OCI-LY1 (cell line): ENCODE measurements around the gene TMEM18.

Experiments
- CTCF ChIP-seq: fragments of 200-600 bp; sonication (generic), shearing (Covaris generic); IDR thresholded peaks from 2 replicates; pipeline ENCODE4 v1.5.1; 2017; ENCODE audit warnings: mild to moderate bottlenecking, antibody characterized with exemption, low read length, moderate library complexity, mixed read lengths
- EZH2 ChIP-seq: fragments of 200-600 bp; sonication (generic), shearing (Covaris generic); IDR thresholded peaks from 2 replicates; pipeline ENCODE4 v1.8.0; 2017; ENCODE audit warnings: borderline replicate concordance, mixed run types, mild to moderate bottlenecking, antibody characterized with exemption, low read length, moderate library complexity, mixed read lengths

DNA sequence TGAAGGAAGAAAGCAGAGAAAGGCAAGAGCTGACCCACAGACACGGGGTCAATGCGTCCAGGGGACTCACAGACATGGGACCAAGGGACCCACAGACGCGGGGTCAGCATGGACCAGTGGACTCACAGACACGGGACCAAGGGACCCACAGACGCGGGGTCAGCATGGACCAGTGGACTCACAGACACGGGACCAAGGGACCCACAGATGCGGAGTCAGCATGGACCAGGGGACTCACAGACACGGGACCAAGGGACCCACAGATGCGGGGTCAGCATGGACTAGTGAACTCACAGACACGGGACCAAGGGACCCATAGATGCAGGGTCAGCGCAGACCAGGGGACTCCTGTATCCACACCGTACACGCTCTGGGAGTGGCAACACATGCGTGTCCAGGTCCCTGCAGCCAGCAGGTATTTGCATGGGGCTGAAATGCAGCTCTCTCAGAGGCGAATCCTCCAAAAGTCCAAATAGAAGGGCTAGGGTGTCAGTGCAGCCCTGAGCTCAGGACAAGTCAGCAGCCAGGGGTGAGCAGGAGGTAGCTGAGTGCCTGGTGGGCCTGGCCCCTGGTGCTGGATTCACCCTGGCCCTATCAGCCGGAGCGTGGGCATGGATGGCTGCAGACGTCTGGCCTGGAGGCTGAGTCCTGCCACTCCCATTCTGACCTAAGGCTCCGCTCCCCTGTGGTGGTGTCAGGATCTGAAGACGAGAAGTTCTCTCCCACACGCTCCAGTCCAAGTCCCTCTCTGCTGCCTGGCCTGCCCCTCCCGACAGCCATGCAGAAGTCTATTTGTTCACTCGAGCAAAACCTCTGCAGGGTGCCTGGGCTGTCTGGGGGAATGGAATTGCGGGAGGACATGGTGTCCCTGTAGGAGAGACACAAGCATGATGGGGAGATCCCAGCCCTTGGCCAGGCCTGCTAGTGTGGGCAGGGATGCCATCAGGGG, 28.5 kb downstream of the TMEM18 start:
- TF ChIP-seq CTCF (no peak), EZH2 (no peak)
